ENCODE data around the gene DBF4.
"Not testable (repeated sequence)": the region's sequence is repeated elsewhere in the genome, so short reads cannot be mapped to it uniquely, and the experiment has no call there.

DBF4 gene, protein sequence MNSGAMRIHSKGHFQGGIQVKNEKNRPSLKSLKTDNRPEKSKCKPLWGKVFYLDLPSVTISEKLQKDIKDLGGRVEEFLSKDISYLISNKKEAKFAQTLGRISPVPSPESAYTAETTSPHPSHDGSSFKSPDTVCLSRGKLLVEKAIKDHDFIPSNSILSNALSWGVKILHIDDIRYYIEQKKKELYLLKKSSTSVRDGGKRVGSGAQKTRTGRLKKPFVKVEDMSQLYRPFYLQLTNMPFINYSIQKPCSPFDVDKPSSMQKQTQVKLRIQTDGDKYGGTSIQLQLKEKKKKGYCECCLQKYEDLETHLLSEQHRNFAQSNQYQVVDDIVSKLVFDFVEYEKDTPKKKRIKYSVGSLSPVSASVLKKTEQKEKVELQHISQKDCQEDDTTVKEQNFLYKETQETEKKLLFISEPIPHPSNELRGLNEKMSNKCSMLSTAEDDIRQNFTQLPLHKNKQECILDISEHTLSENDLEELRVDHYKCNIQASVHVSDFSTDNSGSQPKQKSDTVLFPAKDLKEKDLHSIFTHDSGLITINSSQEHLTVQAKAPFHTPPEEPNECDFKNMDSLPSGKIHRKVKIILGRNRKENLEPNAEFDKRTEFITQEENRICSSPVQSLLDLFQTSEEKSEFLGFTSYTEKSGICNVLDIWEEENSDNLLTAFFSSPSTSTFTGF

DNA sequence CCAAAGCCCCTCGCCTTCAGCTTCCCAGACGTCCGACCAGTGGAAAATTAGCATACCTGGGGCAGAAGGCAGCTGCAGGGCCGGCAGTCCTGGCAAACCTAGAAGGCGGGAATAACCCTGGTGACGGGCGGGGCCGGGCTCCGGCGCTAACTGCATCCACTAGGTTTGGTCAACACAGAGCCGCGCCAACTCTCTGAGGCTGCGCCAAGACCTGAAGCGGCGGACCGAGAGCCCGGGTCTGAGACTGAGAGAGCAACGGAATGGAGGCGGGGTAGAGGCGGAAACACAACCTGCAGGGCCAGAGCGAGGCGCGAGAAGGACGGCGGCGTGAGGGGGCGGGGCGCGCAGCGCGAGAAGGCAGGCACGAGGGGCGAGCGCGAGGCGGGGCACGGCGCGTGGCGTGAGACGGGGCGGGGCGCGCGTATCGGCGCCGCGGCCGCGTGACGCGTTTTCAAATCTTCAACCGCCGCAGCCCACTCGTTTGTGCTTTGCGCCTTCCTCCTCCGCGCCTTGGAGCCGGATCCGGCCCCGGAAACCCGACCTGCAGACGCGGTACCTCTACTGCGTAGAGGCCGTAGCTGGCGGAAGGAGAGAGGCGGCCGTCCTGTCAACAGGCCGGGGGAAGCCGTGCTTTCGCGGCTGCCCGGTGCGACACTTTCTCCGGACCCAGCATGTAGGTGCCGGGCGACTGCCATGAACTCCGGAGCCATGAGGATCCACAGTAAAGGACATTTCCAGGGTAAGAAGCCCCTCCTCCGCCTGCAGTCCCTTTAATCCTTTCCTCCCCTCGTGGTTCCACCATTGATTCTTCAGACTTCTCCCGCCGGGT, at the start of gene DBF4, which contains the start of gene SLC25A40:
TSS of gene DBF4 (plus strand) at position 454 of the 829 bp plus-strand sequence. CDS start at position 694, 240 bp downstream.
TSS of gene SLC25A40 (minus strand) at position 321 of the 829 bp plus-strand sequence. CDS start 17,633 bp downstream, outside the sequence.
- DNase-seq = peak; percentile 96 to 99 (median 99)

DNA sequence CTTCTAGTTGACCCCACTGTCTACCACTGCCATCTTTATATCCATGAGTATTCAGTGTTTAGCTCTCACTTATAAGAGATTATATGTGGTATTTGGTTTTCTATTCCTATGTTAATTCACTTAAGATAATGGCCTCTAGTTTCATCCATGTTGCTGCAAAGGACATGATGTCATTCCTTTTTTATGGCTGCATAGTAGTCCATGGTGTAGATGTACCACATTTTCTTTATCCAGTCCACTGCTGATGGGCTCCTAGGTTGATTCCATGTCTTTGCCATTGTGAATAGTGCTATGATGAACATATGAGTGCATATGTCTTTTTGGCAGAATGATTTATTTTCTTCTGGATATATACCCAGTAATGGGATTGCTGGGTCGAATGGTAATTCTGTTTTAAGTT, 47.9 kb upstream of the DBF4 start:
- DNase-seq = not testable (repeated sequence)

DNA sequence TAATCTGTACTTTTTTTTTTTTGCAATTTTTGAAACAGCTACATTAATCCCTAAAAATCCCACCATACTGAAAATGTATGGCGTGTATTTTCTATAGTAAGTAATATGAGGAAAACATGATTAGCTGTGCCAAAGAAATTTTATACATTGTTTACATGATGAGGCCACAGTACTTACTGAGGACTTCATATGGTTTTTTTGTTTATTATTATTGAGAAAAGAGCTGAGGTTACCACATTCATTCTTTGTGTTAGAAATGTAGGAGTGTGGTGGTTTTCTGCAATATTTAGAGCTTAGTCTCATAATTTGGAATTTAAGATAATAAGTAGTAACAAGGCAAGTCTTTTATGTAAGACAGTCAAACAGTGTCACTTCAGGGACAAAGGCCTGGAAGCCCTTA, 45.2 kb upstream of the DBF4 start:
- no peak for DNase-seq

DNA sequence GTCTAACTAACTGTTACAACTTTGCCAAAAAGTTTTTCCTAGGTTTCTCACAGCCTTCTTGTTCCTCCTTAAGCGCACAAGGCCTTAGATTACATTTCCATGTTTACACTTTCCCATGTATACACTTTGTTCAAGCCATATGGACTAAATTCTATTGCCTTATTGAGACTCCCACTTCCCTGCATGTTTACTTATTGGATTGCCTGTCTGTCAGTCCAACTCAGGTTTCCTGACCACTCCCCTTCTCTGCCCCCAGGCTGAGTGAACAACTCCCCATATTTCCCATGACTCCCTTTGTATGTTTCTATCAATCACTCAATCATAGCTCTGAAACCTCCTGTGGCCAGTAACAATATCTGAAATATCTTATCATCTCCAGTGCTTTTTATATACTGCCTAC, 43.2 kb upstream of the DBF4 start:
- peak in 1 of 3 experiments; percentile 42 for DNase-seq

DNA sequence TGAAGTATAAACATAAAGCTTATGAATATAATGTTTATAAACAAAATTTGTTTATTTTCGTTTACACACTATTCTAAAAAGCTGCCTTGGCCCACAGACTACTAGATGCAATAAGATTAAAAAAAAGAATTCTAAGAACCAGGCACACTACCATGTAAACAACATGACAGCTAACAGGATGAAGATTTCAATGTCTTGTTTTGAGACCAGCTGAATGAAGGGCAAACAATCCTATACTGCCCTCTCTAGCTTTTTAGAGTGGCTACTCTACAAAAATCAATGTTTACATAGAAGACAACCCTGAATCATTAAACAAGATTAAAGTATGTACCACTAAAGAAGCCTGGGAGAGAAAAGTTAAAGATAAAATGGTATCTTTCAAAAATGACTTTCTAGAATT, 38.7 kb upstream of the DBF4 start:
- DNase-seq = peak in 1 of 3 experiments; percentile 19

DNA sequence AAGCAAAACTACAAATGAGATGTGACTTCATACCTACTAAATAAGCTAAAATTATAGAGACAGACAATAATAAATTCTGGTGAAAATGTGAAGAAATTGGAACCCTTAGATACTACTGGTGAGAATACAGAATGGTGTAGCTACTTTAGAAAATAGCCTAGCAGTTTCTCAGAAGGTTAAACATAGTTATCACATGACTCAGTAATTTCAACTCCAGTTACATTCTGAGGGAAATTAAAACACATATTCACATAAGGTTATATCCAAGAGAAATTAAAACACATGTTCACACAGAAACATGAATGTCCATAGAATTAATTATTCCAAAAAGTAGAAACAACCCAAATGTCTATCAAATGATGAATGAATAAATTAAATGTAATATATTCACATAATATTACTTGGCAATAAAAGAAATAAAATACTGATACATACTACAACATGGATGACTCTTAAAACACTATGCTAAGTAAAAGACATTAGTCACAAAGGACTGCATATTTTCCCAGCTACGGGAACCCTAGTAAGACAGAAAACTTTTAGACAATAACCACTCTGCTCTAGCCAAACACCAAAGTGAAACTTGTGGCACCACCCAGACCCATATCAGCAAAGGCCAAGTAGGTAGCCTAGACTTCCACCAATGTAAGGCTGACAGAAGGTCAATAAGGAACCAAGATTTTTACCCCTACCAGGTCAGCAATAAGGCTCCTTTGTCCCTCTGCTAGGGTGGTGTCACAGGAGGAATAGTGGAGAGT, 25.3 kb upstream of the DBF4 start:
- DNase-seq = no peak

DNA sequence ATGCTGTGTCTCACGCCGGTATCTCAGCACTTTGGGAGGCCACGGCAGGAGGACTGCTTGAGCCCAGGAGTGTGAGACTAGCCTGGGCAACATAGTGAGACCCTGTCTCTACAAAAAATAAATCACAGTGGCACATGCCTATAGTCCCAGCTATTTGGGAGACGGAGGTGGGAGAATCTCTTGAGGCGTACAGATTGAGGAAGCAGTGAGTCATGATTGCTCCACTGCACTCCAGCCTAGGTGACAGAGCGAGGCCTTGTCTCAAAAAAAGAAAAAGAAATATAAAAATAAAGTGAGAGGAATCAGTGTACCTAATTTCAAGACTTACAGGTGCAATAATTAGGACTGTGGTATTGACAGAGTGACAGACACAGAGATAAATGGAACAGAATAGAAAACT, 24.0 kb upstream of the DBF4 start:
- no peak for DNase-seq

DNA sequence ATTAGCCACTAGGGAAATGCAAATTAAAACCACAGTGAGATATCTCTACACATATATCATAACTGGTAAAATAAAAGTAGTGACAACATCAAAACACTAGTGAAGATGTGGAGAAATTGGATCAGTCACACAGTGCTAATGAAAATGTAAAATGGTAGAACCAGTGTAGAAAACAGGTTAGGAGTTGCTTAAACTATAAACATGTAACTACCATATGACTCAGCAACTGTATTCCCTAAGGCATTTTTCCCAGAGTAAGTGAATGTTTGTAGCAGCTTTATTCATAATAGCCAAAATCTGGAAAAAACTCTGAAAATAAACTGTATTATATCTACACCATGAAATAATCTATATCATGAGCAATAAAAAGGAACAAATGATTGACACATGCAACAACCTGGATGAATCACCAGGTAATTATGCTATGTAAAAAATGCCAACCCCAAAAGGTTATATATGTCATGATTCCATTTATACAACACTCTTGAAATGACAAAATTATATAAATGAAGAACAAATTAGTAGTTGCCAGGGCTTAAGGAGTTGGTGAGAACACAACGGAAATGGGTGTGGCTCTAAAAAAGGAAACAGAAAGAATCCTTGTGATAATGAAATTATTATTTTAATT, 22.9 kb upstream of the DBF4 start:
- DNase-seq = no peak

DNA sequence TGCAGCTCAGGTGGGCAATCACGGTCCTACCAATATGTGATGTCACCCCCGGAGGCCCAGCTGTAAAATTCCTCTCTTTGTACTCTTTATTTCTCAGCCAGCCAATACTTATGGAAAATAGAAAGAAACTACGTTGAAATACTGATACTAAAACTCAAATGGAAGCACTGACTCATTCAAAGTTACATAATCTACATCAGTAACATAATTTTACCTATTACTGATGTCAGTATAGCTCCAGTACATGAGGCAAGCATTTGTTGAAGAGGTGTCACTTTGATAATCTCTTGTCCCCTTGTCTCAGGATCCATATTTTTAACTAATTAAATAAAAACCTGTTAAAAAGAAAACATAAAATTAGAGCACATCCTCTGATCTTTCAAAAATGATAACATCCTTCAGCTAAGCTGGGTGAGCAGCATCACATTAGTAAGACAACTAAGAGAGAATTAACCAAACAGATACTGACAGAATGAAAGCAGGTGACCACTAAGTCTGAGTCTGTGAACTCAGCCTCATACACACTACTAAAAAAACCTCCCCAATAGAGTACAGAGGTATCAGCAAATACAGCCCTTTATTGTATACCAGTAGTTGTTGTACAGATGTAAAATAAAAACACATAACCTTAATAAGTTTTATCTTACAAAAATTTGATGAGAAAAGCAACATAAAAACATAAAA, 17.7 kb upstream of the DBF4 start:
- no peak for DNase-seq

DNA sequence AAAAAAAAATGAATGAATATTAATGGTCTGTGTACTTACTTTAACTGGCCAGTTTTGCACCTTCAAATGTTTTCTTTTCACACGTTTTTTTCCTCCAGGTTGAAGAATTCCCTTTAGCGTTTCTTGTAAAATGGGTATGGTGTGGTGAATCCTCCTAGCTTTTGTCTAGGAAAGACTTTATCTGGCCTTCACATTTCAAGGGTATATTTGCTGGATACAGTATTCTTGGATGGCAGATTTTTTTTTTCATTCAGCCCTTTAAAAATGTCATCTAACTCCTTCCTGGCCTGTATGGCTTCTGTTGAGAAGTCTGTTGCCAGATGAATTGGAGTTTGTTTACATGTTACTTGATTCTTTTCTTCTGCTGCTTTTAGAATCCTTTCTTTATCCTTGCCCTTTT, 10.2 kb upstream of the DBF4 start:
- DNase-seq = no peak

DNA sequence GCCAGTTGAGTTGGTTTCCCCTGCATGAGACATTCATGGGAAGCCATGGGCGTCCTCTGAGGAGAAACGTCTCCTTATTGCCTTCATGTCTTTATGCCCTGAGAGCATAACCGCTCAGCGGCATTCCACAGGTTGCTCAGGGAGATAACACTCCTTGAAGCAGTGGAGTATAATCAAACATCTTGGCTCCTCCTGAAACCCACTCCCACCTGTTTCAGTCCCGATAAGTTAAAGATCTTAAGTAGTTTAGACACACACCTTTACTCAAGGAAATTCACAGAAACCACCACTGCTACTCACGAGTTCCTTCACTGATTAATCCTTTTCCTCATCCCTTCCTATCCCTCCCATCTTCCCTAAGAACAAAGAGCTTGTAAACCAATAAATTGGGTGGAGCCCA, 9.8 kb upstream of the DBF4 start:
- DNase-seq = not testable (repeated sequence)

DNA sequence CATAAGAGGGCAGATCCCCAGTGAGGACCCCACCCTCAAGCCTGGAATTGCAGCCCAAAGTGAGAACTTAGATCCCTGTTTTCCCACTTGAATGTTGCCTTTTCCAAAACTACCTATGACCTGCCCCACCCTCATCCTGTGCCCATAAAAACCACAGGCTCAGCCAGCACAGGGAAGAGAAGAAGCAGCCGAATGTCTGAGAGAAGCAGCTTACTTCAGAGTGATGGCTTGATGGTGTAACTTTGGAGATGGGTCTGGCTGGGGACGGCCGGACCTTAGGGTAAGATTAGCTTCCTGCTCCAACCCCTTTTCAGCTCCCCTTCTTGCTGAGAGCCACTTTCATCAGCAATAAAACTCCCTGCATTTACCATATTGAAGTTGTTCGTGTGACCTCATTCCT, 5.8 kb upstream of the DBF4 start:
- DNase-seq = no peak

DNA sequence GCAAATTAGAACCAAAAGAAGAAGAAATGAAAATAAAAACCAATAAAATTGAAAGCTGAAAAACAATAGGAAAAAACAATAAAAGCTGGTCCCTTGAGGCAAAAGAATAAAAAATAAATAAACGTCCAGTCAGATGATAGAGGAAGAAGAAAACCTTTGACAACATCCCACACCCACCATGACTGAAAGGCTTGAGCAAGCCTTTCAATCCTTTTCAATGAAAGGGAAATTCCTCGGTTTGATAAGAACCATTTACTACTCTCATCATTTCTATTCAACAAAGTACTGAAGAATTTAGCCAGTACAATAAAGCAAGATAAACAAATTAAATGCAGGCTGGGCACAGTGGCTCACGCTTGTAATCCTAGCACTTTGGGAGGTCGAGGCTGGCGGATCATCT, 3.9 kb upstream of the DBF4 start:
- no peak for DNase-seq

DNA sequence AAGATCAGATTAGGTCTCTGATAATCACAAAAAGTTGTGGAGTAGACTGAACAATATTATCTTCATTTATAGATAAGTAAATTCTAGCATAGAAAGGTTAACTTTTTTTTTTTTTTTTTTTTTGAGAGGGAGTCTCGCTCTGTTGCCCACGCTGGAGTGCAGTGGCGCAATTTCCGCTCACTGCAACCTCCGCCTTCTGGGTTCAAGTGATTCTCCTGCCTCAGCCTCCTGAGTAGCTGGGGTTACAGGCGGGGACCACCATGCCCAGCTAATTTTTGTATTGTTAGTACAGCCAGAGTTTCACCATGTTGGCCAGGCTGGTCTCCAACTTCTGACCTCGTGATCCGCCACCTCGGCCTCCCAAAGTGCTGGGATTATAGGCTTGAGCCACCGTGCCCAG, 3.0 kb upstream of the DBF4 start:
- DNase-seq = not testable (repeated sequence)

DNA sequence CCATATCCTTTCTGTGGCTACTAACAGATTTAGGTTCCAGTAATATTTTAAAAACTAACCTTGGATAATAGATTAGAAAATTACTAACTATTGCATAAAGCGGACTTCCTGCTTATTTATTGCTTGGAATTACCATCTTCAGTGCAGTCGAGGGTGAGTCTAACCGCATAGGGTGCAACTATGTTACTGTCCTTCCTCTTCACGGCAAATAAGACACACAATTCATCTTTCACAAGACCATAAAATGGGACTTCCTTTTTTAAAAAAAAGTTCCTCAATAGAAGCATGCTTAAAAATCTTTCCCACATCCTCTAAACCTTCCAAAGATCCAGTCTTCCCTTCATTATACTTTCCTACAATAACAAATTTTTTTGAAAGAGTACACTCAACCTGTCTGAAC, 2.2 kb upstream of the DBF4 start:
- no peak for DNase-seq

DNA sequence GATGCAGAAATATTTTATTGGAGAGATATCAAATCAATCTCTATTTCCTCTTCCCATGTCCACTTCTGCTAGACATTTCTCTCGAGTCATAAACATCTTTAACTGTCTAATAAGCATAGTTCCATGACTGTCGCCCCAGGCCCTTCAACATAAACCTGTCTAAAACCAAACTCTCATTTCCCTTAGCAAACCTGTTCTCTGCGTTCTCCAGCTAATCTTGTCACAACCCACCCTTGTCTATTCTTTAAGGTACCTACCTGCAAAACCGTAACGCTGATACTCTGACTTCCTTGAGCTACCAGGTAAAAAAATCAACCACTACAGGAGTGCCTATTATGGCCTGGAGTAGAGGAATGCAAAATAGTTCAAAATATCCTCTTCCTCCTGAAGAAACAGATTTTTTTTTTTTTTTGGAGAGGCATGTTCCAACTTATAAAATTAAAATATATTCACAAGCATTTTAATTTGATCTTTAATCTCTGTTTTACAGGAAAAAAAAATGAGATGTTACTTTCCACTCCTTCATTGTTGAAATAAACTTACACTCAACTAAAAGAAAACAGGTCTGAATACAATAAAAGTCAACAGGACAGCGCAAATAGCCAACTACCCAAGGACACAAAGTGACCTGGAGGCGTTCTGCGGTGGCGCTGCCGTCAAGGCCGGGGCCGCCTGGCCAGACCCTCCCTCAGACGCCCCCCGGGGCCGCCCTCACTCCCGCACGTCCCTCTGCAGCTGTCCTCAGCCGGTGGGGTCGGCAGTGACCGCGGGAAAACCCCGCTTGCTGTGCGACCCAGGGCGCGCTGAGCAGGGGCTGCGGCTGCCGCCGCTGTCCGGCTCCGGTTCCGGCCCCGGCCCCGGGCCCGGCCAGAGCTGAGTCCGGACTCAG, 898 bp upstream of the DBF4 start:
- DNase-seq = peak in 2 of 3 experiments; percentile 35 to 72

DNA sequence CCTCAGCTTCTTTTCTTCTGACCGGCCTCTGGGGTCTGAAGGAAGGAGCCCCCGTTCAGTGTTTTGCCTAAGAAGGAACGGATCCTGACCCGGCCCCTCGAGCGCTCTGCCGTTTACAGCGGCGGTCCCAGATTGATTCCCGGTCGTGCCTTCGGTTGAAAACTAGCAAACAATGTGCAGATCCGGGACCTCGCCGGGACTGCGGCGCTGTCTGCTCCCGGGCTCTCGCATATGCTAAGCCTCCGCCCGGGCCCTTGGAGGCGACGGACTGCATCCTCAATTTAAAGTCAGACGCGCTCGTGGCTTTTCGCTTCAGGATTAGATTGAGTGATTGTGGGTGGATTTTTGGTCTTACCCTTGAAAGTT, 559 bp downstream of the DBF4 start:
- peak in 2 of 3 experiments; percentile 55 to 91 for DNase-seq

DNA sequence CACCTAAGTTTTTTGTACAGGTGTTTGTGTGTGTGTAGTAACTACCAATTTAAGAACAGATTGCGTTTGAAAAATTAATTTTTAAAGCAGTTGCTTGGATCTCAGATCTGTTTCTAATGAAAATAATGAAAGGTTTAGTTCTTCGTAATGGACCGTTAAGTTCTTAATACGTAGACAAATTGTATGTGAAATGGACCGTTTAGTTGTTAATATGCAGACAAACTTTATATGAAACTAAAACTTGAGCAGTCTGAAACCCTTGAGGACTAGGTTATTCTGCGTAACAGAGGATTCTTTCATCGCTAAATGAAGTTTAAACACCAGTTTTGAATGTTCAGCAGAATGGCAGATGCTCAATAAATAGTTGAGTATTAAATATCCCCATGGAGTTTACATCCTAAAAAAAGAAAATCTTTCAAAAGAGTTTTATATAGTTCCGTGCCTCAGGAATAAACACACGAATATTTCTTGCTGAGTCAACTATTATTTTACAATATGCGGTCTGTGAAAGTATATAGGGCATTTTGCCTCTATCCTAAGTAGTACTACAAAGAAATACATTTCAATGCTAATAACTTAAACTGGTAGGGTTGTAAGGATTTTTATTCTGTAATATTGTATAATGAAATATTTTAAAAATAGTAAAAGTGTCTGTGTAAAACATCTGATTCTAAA, 1.2 kb downstream of the DBF4 start:
- no peak for DNase-seq

DNA sequence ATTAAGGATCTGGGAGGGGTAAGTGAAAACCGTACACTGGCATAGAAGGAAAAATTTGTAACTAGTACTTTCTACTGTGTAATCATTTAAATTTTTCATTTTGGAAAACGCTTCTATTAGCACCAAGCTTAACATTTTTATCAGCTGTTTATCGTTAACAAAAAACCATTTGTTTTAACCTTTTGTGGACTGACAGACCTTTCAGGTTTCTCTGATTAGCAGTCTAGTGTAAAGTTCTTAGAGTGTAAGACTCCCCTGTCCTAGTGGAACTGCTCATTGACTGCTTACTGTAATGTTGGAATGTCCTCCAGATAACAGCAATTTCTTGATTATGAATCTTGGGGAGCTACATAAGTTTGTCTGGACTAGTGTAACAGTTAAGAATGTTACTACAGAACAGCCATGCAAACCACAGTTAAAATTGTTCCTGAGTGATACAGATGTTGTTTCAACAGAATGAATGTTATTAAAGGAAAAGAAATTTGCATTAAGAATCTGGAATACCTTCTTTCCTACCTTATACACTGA, 2.0 kb downstream of the DBF4 start:
- DNase-seq = no peak

Data from NCI-H1417 (cell line).